H1 (cell line): ENCODE data around the gene MYORG. TPM values are rescaled to one million over a fixed set of nuclear protein-coding genes. Genes with fewer than 3 reads are reported as not detected.

ENCODE experiments used
- CTCF ChIA-PET: fragments of 300-600 bp; sonication (Branson Sonifier 250); formaldehyde crosslinking; loops from one replicate; lab custom pipeline; 2021; ENCODE audit not compliant: partially characterized antibody; lab: Charles Lee
- POLR2A ChIA-PET: fragments of 300-600 bp; sonication (Branson Sonifier 250); formaldehyde crosslinking; loops from one replicate; lab custom pipeline; 2021; ENCODE audit warnings: inconsistent platforms; ENCODE audit not compliant: partially characterized antibody; lab: Charles Lee
- DNase-seq, 2 experiments: peaks; one replicate each; pipeline versions ENCODE4 v3.0.0 to v3.0.0-alpha.2; 2010 to 2022; ENCODE audit warnings: low spot score in 2 of 2, low read depth in 1 of 2, mixed read lengths in 1 of 2
- FAIRE-seq: peaks from 2 replicates; lab custom pipeline; 2011; peaks lifted over from hg19 to GRCh38; lab: Jason Lieb, UNC
- H2AFZ ChIP-seq: 2 replicates; pipeline ENCODE4 v1.8.1; 2012; ENCODE audit warnings: low read length, inconsistent platforms
- H2AK5ac ChIP-seq: 2 replicates; pipeline ENCODE4 v1.6.1; 2013; ENCODE audit warnings: low read depth, low read length
- H2BK120ac ChIP-seq: replicated peaks from 2 replicates; pipeline ENCODE3; 2013; ENCODE audit warnings: low read depth, low read length, inconsistent platforms
- H2BK12ac ChIP-seq: 2 replicates; pipeline ENCODE4 v1.6.1; 2013; ENCODE audit warnings: low read depth, low read length
- H2BK15ac ChIP-seq: 2 replicates; pipeline ENCODE4 v1.6.1; 2013; ENCODE audit warnings: low read length
- H2BK20ac ChIP-seq: 2 replicates; pipeline ENCODE4 v1.6.1; 2013; ENCODE audit warnings: low read length
- H2BK5ac ChIP-seq: 2 replicates; pipeline ENCODE4 v1.6.1; 2013; ENCODE audit warnings: low read depth, low read length
- H3K14ac ChIP-seq: 2 replicates; pipeline ENCODE4 v1.6.1; 2013; ENCODE audit warnings: inconsistent platforms; ENCODE audit not compliant: insufficient read length
- H3K18ac ChIP-seq: 2 replicates; pipeline ENCODE4 v1.6.1; 2013; ENCODE audit warnings: low read length; ENCODE audit errors: extremely low read depth
- H3K23ac ChIP-seq: 2 replicates; pipeline ENCODE4 v1.6.1; 2013; ENCODE audit warnings: inconsistent platforms; ENCODE audit not compliant: insufficient read length
- H3K23me2 ChIP-seq: 2 replicates; pipeline ENCODE4 v1.6.1; 2013; ENCODE audit warnings: low read depth, low read length
- H3K27ac ChIP-seq: 2 replicates; pipeline ENCODE4 v1.6.1; 2011; ENCODE audit warnings: low read depth, low read length, inconsistent platforms
- H3K27me3 ChIP-seq, 4 experiments: replicated peaks in 1 of 4; 1 replicate in 1 of 4; 2 replicates in 3 of 4; pipeline versions ENCODE4 v1.6.1 to v1.8.1; 2011 to 2013; ENCODE audit warnings: low read length in 3 of 4, mild to moderate bottlenecking in 3 of 4, inconsistent platforms in 2 of 4, mixed read lengths in 2 of 4, moderate library complexity in 1 of 4; ENCODE audit not compliant: control insufficient read depth in 3 of 4, insufficient read depth in 3 of 4; ENCODE audit errors: extremely low read depth in 1 of 4
- H3K36me3 ChIP-seq, 4 experiments: 2 replicates each; pipeline versions ENCODE4 v1.6.1 to v1.8.1; 2011 to 2013; ENCODE audit warnings: mild to moderate bottlenecking in 4 of 4, low read length in 3 of 4, moderate library complexity in 2 of 4, control low read depth in 1 of 4, inconsistent platforms in 1 of 4; ENCODE audit not compliant: insufficient read depth in 4 of 4, control insufficient read depth in 2 of 4
- H3K4ac ChIP-seq: replicated peaks from 2 replicates; pipeline ENCODE3; 2013; ENCODE audit warnings: low read length, low read depth, mixed read lengths, inconsistent platforms; ENCODE audit not compliant: insufficient read length
- H3K4me1 ChIP-seq, 4 experiments: replicated peaks in 1 of 4; 1 replicate in 1 of 4; 2 replicates in 3 of 4; pipeline versions ENCODE4 v1.6.1 to v1.8.1; 2011 to 2013; ENCODE audit warnings: low read length in 3 of 4, inconsistent platforms in 2 of 4, mixed read lengths in 1 of 4; ENCODE audit not compliant: insufficient read depth in 4 of 4, control insufficient read depth in 3 of 4
- H3K4me2 ChIP-seq, 2 experiments: 2 replicates each; pipeline versions ENCODE4 v1.6.1 to v1.8.1; 2011 to 2013; ENCODE audit warnings: low read depth in 2 of 2, low read length in 2 of 2, control low read depth in 1 of 2, inconsistent platforms in 1 of 2, mild to moderate bottlenecking in 1 of 2; ENCODE audit not compliant: insufficient read depth in 1 of 2
- H3K4me3 ChIP-seq, 4 experiments: fragments of 200-600, 300-600 bp in 1 of 4; sonication (generic), shearing (Covaris generic), sonication (Bioruptor Twin) in 1 of 4; 2 replicates each; pipeline versions ENCODE4 v1.5.1 to v1.8.1; 2011 to 2016; ENCODE audit warnings: low read length in 4 of 4, low read depth in 3 of 4, control low read depth in 2 of 4, inconsistent platforms in 2 of 4, mild to moderate bottlenecking in 2 of 4, mixed read lengths in 1 of 4, moderate library complexity in 1 of 4; ENCODE audit not compliant: insufficient read depth in 2 of 4; ENCODE audit errors: extremely low read depth in 1 of 4
- H3K56ac ChIP-seq: replicated peaks from 2 replicates; pipeline ENCODE3; 2013; ENCODE audit warnings: low read depth, mild to moderate bottlenecking, mixed read lengths, low read length, inconsistent platforms; ENCODE audit not compliant: insufficient read length
- H3K79me1 ChIP-seq: 2 replicates; pipeline ENCODE4 v1.6.1; 2013; ENCODE audit warnings: low read depth, low read length, control low read depth
- H3K79me2 ChIP-seq, 2 experiments: 2 replicates each; pipeline versions ENCODE4 v1.6.1 to v1.8.1; 2012 to 2013; ENCODE audit warnings: low read length in 2 of 2, mild to moderate bottlenecking in 2 of 2, inconsistent platforms in 1 of 2; ENCODE audit not compliant: insufficient read depth in 2 of 2, control insufficient read depth in 1 of 2
- H3K9ac ChIP-seq, 4 experiments: replicated peaks in 1 of 4; 1 replicate in 1 of 4; 2 replicates in 3 of 4; pipeline versions ENCODE4 v1.6.1 to v1.8.1; 2011 to 2013; ENCODE audit warnings: low read depth in 3 of 4, low read length in 3 of 4, control low read depth in 2 of 4, mild to moderate bottlenecking in 2 of 4, moderate library complexity in 2 of 4, inconsistent platforms in 1 of 4; ENCODE audit errors: extremely low read depth in 1 of 4
- H3K9me3 ChIP-seq, 2 experiments: 2 replicates each; pipeline versions ENCODE4 v1.6.1 to v1.8.1; 2012 to 2013; ENCODE audit warnings: mild to moderate bottlenecking in 2 of 2, moderate library complexity in 2 of 2, control low read depth in 1 of 2, inconsistent platforms in 1 of 2, low read depth in 1 of 2, low read length in 1 of 2, mixed read lengths in 1 of 2; ENCODE audit not compliant: insufficient read depth in 2 of 2
- H4K20me1 ChIP-seq, 2 experiments: replicated peaks in 1 of 2; 2 replicates each; pipeline versions ENCODE3 to v1.8.1; 2011 to 2013; ENCODE audit warnings: inconsistent platforms in 2 of 2, low read length in 2 of 2, mild to moderate bottlenecking in 1 of 2; ENCODE audit not compliant: insufficient read depth in 2 of 2, control insufficient read depth in 1 of 2
- H4K5ac ChIP-seq: 2 replicates; pipeline ENCODE4 v1.6.1; 2013; ENCODE audit warnings: low read length, low read depth, mixed read lengths, inconsistent platforms; ENCODE audit not compliant: insufficient read length
- H4K8ac ChIP-seq: 2 replicates; pipeline ENCODE4 v1.8.0; 2013; ENCODE audit warnings: mild to moderate bottlenecking, moderate library complexity, low read length, inconsistent platforms; ENCODE audit not compliant: insufficient read depth; ENCODE audit errors: extremely low read depth
- H4K91ac ChIP-seq: replicated peaks from 2 replicates; pipeline ENCODE3; 2013; ENCODE audit warnings: low read length, mixed read lengths, inconsistent platforms; ENCODE audit not compliant: insufficient read length
- CTCF ChIP-seq, 3 experiments: IDR thresholded peaks; 1 replicate in 2 of 3; 2 replicates in 1 of 3; pipeline versions ENCODE4 v1.5.1 to v1.6.1; 2011; ENCODE audit warnings: low read length in 3 of 3, mild to moderate bottlenecking in 3 of 3, inconsistent platforms in 2 of 3, low read depth in 1 of 3, moderate library complexity in 1 of 3; ENCODE audit not compliant: insufficient read depth in 1 of 3; ENCODE audit errors: control extremely low read depth in 1 of 3
- RAD21 ChIP-seq, 2 experiments: IDR thresholded peaks in 1 of 2; conservative IDR thresholded peaks in 1 of 2; 2 replicates each; pipeline ENCODE4 v1.6.1; 2011; ENCODE audit warnings: low read depth in 2 of 2, low read length in 2 of 2, improper control_type of control experiment in 1 of 2, inconsistent platforms in 1 of 2, mild to moderate bottlenecking in 1 of 2, moderate library complexity in 1 of 2
- RFX5 ChIP-seq: IDR thresholded peaks from 2 replicates; pipeline ENCODE4 v1.6.1; 2011; ENCODE audit warnings: low read depth, low read length, improper control_type of control experiment, borderline replicate concordance
- WGBS, 2 experiments: shearing (Covaris generic) in 1 of 2; methylation state at CpG; one replicate each; pipeline versions ENCODE4 v1.1.6 to v1.1.7; 2013 to 2015; ENCODE audit warnings: low lambda C conversion rate in 2 of 2, mixed read lengths in 2 of 2, inconsistent platforms in 1 of 2, low coverage in 1 of 2, missing lambda C conversion rate in 1 of 2; ENCODE audit not compliant: insufficient replicate concordance in 2 of 2, insufficient coverage in 1 of 2, insufficient read length in 1 of 2; ENCODE audit errors: extremely low coverage in 1 of 2, missing lambda C conversion rate in 1 of 2; 5-methylcytosine and 5-hydroxymethylcytosine counted together
- polyA plus RNA-seq, 7 experiments: library from polyadenylated mRNA; depleted of rRNA in 3 of 7; stranded (reverse) in 5 of 7; unstranded in 2 of 7; fragments of >200 nt in 5 of 7; fragments of 200-250 nt in 2 of 7; gene quantifications; 1 replicate in 5 of 7; 2 replicates in 1 of 7; 4 replicates in 1 of 7; pipeline versions ENCODE4 v1.2.1 to v1.2.3, GENCODE V29; 2011 to 2013; ENCODE audit warnings: missing spikeins in 2 of 7, mixed read lengths in 2 of 7
- total RNA-seq: library from RNA; stranded (reverse); fragmentation: NEBNext Ultra II Directional; extraction: Animal tissue kit (Norgen Biotek cat#: 25700); gene quantifications from 2 replicates; pipeline ENCODE4 v1.2.1, GENCODE V29; 2021

The MYORG gene
- total and polyA plus RNA-seq, 2 of the 8 experiments (the other 6 are each of a cell fraction or from before 2014, with no cell fraction given), result 1.2 to 5.9 TPM

- Histone ChIP-seq H2BK15ac (no peak overlapping the region), H2BK20ac (no peak overlapping the region), H3K23me2 (no peaks in the 10 kb centered on the region), H3K36me3 (no peaks in the 10 kb centered on the region; a peak in 2 of 8 replicates), H3K27me3 (no peaks in the 10 kb centered on the region), H4K20me1 (peaks cover 0 to 2% of the 10 kb centered on the region in 2 experiments), H4K5ac (no peak overlapping the region), H3K27ac (no peak overlapping the region), H2AK5ac (no peak overlapping the region), H4K91ac (no peak overlapping the region), H3K18ac (no peak overlapping the region), H3K56ac (no peak overlapping the region), H2BK5ac (no peak overlapping the region), H2BK12ac (no peak overlapping the region), H3K4ac (no peak overlapping the region), H4K8ac (no peak overlapping the region), H3K4me1 (no peaks in the 10 kb centered on the region), H3K23ac (no peak overlapping the region), H3K9ac (no peak overlapping the region), H3K9me3 (no peaks in the 10 kb centered on the region), H2BK120ac (no peak overlapping the region), H3K79me1 (no peaks in the 10 kb centered on the region), H3K4me2 (no peak overlapping the region), H3K79me2 (no peaks in the 10 kb centered on the region), H3K14ac (no peak overlapping the region), H3K4me3 (no peak overlapping the region), H2AFZ (no peak overlapping the region)
- TF ChIP-seq RAD21 (IDR thresholded peaks at IDR 0.05 in 1 of 2, conservative IDR thresholded peaks at IDR 0.05 in 1 of 2; ENCODE audit: low read depth in 2 of 2, low read length in 2 of 2) (peak; percentile 12 to 29; a peak in 3 of 4 replicates), RFX5 (no peak), CTCF (IDR thresholded peaks at IDR 0.05; ENCODE audit: control extremely low read depth in 1 of 3, insufficient read depth in 1 of 3, low read depth in 1 of 3, low read length in 3 of 3) (peak; percentile 51 to 66 (median 55))
- CTCF ChIA-PET, result interaction anchor here (0.5 to 4.0 kb wide), 24 partner anchors 9 to 1373 kb away, joined by 3 to 22 read pairs (median 4); no protein-coding TSS in a partner anchor
- POLR2A ChIA-PET, result interaction anchor here (0.6 kb wide), 1 partner anchor 52 kb away, joined by 3 read pairs; no protein-coding TSS in a partner anchor
- WGBS, 2 experiments, result 69% methylated on average over 9 of the region's 12 CpGs; no CpG with 5 or more reads in 1 of the 2 experiments
- DNase-seq, result peak in 1 of 2 experiments; percentile 81
- FAIRE-seq, result no peak
Measured at GRCh38 chr9:34400275-34400674, 23.6 kb upstream of the MYORG start.
